Measurements from ENCODE around the gene AADACL4.
"Not testable (repeated sequence)": the region's sequence is repeated elsewhere in the genome, so short reads cannot be mapped to it uniquely, and the experiment has no call there.

AADACL4 gene

DNA sequence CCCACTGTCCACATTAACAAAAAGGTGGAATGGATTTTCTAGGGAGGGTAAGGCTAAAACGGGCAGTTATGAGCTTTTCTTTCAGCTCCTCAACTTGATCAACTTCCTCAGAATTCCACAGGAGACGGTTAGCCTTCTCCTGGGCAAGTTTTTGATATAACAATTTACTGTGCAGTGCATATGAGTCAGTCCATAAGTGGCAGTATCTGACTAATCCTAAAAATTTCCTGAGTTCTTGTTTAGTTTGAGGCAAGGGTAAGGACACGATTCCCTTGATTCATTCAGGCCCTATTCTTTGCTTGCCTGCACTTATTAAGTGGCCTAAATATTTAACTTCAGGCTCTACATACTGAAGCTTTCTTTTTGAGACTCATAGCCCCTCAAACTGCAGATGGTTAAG lies 65.8 kb downstream of the AADACL4 start:
- no peak for DNase-seq (ENCODE audit: low read depth in 2 of 2, low spot score in 1 of 2)

DNA sequence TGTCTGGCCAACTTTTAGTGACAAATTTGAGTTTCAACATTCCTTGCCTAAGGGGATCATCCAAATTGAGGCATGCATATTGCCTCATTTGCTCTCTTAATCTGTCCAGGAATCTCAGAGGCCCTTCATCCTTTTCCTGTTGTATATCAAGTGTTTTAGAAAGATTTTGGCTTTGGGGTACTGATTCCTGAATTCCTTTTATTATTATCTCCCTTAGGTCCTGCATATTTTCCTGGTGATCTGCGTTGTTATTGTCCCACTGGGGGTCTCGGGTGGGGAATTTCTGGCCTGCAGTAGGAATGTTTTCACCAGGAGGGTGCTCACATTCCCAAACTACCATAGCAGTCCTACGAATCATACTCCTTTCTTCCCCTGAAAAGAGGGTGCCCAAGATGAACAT lies 67.7 kb downstream of the AADACL4 start:
- no peak for DNase-seq (ENCODE audit: low read depth in 2 of 2, low spot score in 1 of 2)

DNA sequence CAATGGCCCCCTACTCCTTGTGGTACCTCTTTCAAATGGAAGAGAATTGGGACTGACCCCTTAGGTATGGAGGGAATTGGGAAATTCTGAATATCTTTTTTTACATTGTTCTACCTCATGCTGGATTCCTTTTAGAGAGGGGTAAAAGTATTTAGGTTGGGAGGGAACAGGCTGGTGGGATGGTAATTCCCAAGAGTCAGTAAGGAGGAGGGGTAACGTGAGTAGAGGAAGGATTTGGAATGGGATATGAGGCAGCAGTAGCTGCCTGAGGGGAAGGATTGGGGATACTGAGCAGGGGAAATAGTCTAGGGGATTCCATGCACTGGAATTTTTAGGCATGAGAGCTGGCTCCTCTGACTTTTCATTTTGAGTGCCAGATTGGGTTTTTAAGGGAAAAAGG lies 68.2 kb downstream of the AADACL4 start:
- no peak for DNase-seq (ENCODE audit: low read depth in 2 of 2, low spot score in 1 of 2)

DNA sequence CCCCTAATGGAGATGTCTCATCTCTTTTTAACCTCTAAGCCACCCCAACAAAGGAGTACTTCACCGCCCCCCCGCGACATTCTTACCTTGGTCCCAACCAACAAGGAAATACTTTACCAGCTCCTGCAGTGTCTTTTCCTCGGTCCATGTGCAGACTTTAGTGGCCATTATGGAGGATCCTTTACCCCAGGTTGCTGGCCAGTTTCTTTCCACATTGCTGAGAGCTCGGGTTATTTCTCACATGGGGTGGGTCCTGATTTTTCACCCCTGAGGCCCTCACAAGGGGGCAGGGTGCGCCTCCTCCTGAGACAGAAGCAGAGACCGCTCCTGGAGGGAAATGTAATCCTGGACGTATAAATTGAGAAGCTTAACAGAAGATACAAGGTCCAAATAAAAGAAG lies 69.0 kb downstream of the AADACL4 start:
- no peak for DNase-seq (ENCODE audit: low read depth in 2 of 2, low spot score in 1 of 2)

DNA sequence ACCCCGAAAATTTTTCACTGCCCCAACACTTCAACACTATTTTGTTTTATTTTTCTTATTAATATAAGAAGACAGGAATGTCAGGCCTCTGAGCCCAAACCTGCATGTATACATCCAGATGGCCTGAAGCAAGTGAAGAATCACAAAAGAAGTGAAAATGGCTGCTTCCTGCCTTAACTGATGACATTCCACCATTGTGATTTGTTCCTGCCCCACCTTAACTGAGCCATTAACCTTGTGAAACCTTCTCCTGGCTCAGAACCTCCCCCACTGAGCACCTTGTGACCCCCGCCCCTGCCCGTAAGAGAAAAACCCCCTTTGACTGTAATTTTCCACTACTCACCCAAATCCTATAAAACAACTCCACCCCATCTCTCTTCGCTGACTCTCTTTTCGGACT lies 69.8 kb downstream of the AADACL4 start:
- DNase-seq (ENCODE audit: low read depth in 2 of 2, low spot score in 1 of 2): not testable (repeated sequence)

DNA sequence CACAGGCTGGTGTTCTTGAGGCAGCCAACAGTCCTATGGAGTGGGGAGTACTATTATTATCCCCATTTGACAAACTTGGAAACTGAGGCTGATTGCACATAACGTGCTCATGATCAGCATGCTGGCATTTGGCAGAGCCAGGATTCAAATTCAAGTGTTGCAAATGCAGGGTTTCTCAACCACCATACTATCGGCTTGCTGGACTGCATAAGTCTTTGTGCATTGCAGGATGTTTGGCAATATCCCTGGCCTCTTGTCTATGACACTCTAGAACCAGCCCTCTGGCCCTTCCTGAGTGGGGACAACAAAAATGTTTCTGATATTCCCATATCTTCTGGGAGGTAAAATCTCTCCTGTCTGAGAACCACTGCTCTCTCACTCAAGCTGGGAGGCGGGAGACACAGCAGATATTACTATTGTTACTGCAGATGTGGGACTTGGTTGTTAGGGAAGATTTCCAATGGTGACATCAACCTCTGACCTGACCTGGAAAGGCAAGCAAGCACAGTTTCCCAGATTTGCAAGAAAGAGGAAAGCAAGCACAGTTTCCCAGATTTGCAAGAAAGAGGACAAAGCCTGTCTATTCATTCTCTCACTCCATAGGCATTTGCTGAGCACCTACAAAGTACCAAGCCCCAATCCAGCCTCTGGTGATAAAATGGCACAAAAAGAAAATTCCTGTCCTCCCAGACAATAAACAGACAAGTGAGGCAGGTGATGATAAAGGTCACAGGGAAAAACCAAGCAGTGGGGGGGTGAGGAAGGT lies 71.0 kb downstream of the AADACL4 start:
- DNase-seq (ENCODE audit: low read depth in 2 of 2, low spot score in 1 of 2): no peak

DNA sequence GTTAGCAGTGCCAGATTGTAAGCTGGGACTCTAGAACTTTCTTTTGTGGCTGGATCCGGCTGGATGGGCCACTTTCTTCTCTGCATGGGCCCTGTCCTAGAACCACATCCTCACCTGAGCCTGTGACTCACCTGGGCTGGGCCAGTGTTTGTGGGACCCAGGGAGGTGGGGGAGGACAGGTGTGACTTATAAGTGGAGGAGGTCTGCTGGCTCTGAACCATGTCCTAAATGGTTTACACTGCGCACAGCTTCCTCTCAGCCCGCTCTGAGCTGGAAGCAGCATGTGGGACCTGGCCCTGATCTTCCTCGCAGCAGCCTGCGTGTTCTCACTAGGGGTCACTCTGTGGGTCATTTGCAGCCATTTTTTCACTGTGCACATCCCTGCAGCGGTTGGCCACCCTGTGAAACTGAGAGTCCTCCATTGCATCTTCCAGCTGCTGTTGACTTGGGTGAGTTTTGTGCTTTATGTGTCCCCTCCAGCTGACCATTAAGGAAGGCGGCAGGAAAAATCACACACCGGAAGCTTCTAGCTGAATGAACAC lies 72.1 kb downstream of the AADACL4 start, which contains the start of gene AADACL3:
Gene AADACL3 (plus strand): TSS at position 215 of the 542 bp plus-strand sequence. CDS start 67 bp downstream, at position 282.
- DNase-seq (ENCODE audit: low read depth in 2 of 2, low spot score in 1 of 2): no peak
